Activated CD8-positive, alpha-beta memory T cell treated with anti-CD3 and anti-CD28 coated beads, Interleukin-2, amount 50 U/mL, for 1 hour (primary cell): ENCODE results near the gene ZNF407.

Experiments used
- DNase-seq: peaks from one replicate; pipeline ENCODE4 v3.0.0-alpha.2; 2020; ENCODE audit errors: extremely low read depth

ZNF407 gene

GRCh38 chr18:74669136-74669798 lies 71.6 kb downstream of the ZNF407 start:
- DNase-seq = no peak

GRCh38 chr18:74672371-74672770 lies 74.7 kb downstream of the ZNF407 start:
- DNase-seq = no peak

DNA sequence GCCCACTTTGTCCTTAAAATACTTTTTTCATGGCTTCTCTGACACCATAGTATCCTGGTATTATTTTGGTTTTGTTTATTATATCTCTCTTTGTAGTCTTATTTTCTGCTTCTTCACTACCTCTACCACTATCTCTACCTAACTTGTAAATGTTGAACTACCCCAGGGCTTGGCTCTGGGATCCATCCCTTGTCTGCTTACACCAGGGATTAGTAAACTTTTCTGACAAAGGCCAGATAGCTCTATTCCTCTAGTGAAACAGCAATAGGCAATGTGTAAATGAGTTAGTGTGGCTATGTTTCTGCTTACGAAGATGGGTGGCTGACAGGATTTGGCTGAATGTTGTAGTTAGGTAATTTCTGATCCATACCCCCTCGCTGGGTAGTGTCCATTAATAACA lies 76.8 kb downstream of the ZNF407 start:
- no peak for DNase-seq

DNA sequence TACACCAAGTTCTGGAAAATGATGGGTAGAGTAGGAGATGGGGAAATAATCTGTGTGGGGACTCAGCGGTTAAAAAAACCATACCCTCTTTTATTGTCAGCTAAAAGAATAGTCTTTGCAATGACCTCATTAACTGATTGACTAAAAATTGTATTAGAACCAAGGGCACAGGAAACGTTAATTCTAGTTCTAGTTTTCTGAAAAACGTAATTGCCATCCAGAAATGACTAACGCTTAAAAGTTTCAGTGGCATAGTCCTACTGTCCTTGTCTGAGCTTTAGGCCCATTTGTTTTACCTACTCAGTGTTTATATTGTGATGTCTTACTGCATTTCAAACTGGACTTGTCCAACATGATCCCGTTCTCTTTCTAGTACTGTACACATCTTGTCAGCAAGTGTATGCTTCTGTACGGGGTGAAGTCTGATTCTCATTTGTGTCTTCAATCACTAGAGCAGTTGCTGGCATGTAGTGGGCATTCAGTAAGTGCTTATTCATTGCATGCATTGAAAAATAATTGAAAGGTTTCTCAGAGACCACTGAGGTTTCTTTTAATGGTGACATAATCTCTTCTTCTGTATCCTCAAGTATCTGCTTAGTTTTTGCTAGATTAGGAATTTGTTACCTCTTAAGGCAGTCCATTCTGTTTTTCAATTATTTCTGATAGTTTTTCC lies 81.5 kb downstream of the ZNF407 start:
- DNase-seq = no peak

GRCh38 chr18:74679679-74680076 lies 82.0 kb downstream of the ZNF407 start:
- DNase-seq = no peak

GRCh38 chr18:74682141-74682990 lies 84.7 kb downstream of the ZNF407 start:
- no peak for DNase-seq

DNA sequence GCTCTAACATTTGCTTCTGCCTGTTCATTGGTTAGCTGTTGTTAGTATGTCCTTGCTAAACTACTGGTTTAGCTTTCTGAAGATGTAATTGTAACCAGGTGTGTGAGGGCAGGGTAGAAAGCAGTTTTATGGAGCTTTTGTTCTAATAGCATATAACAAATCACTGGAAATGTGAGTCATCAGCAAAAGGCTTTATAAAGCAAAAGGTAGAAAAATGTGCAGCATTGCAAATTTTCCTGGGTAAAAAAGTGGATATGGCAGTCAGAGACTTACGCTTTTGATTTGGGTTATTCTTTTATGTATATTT lies 85.3 kb downstream of the ZNF407 start:
- DNase-seq = no peak

GRCh38 chr18:74683573-74683972 lies 85.9 kb downstream of the ZNF407 start:
- DNase-seq = no peak

DNA sequence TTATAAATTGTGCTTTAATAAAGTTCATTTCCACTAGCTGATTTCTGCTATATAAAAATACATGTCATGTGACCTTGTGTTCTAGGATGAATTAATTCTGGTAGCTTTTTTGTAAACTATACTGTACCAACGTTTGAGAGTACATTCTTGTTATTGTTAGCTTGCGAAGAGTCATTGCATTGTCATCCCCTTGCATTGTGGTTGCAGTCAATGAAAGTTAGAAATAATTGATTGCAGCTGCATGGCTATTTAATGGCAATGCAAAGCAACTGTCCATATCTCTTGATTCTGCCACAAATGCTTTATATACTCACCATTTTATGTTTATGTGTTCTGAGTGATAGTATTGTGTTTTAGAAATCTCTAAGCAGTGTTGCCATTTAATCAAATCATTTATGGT lies 91.6 kb downstream of the ZNF407 start:
- DNase-seq = no peak

DNA sequence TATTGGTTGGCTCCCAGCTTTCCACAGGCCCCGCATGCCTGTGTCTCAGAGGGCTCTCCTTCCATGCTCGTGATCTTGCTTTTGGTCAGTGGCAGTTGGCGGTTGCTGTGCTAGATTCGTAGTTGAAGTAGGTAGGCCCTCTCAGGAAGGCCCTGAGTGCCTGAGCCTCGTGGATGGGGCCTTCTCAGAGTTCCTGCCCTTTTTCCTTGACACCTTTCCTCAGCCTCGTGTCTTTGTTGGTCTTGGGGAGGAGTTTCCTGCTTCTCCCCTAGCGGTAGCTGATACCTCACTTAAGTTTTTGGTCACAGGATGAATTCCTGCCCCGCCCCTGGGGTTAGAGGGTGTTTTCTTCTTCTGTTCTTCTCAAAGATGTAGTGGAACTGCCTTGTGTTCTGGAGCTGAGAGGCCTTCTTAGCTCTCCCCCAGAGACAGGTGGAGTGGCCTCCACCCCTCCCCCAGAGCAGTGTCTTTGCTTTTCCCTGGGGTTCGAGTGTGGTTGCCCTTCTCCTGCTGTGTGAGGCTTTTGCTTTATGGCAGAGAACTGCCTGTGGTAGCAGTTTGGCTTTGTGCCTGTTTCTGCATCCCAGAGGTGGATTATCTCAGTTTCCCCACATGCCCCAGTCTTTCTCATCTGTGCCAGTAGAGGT lies 94.8 kb downstream of the ZNF407 start:
- DNase-seq = no peak

DNA sequence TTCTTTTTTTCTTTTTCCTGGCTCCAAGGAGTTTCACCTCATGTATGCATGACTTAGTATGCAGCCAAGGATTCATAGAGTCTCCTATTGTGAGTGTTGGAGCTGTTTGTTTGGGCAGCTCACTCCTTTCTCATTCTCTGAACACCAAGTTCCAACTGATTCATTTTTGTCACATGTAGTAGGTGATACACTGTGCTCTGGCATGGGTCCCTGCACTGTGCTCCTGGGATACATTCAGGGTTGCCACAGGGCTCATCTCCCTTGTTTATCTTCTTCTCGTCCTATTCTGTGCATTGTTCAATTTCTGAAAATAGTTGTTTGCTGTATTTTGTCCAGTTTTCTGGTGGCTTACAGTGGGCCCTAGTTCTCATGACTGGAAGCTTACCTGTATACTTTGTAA lies 96.8 kb downstream of the ZNF407 start:
- no peak for DNase-seq

DNA sequence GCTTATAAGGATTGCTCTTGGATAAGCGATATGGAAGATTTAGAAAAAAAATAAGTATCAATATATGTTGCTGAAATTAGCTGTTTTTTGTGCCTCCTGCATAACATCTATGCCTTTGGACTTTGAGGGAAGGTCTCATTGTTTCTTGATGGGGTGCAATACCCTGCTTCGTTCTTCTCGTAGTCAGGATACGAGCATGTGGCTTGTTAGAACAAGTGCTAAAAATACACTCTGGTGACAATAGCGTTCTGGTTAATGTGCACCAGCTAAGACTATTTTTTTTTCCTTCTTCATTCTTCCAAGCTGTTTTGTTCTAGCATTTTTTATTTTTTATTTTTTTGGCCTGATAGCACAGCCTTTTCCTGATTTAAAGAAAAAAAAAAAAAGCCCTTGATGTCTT lies 97.5 kb downstream of the ZNF407 start:
- no peak for DNase-seq

DNA sequence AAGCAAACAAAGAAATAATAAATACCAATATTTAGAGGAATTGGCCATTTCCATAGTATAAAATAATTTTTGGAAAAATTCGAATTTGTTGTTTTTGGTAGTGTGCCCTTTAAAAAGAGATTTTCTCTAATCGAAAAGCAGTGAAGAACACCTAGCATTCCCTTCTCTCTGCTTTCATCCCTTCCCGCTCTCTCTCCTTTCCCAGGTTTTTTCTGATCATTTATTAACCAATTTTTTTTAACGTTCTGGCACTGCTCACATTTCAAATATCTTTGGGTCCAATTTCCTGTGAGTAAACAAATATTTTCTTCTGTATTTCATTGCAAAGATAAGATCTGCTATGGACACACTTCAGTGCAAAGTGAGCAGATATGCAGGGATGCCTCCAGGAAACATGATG lies 101.2 kb downstream of the ZNF407 start:
- no peak for DNase-seq

GRCh38 chr18:74699455-74699854 lies 101.8 kb downstream of the ZNF407 start:
- DNase-seq = no peak

GRCh38 chr18:74702950-74703349 lies 105.3 kb downstream of the ZNF407 start:
- no peak for DNase-seq

- no peak for DNase-seq
Measured at GRCh38 chr18:74708169-74708568, 110.5 kb downstream of the ZNF407 start.

DNA sequence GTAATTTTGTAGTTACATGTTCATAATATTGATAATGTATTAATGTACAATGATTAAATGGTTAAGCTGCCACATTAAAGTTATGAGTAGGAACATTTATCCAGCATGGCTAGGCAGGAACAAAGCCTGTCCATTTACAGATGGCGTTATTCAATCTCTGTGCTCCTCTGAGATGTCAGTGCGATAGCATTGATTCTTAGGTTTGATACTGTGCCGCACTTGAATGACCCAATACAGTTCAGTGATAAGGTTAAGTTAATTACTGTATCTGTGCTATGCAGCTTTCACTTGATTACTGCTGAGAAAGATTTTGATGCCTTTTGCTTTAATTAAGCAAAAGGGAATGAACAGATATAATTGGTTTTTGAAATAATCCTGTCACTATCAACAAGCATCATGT lies 111.8 kb downstream of the ZNF407 start:
- no peak for DNase-seq

DNA sequence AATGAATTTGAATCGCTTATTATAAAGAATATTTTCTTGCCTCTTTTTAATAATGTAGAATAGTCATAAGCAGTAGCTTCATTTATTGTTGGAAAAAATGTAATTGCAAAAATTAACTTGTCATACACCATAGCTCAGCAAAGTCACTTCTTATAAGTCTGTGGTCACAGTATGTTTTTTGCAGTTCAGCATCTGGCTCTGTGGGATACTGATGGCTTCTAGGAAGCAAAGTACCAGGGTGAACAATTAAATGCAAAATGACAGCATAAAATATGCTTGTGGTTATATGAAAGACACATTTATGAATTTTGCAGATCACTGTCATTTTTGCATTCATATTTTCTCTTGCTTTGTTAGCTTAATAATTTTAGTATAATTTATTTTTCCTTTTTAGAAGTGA lies 116.5 kb downstream of the ZNF407 start:
- no peak for DNase-seq

- no peak for DNase-seq
Measured at GRCh38 chr18:74714791-74715190, 117.1 kb downstream of the ZNF407 start.

GRCh38 chr18:74715306-74715705 lies 117.6 kb downstream of the ZNF407 start:
- no peak for DNase-seq

DNA sequence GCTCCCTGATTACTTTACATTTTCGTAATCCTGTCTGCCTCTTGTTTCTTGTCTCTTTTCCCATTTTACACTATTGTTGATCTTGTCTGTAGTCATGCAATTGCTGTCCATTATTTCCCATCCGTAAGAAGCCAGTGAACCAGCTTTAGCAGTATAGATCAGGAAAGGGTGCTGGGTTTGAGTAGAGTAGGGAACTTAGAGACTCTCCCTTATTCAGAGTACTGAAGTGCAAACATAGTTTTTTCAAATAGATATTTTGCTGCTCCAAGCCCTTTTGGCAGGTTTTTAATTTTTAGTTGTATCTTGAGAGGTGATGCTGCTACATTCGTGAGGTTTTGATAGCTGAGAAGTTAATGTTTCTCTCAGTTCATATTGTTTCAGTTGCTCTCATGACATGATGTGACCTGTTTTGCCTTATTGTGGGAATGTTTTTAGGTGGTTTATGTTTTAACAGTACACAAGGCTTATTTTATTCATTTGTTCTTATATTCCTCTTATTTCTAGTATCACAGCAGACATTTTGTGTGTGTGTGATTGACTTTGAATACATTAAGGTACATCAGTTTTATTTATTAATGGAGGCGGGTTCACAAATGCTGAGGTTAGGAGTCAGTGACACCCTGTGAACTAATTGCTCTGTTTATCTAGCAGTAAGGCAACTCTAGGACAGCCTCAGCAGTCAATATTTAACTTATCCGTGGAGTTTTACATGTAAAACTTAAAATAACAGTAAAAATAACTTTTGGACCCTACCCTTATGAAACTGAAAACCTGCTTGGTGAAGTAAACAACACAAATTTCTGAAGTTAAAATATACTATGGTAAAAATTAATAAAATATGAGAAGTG lies 118.4 kb downstream of the ZNF407 start:
- DNase-seq = no peak

DNA sequence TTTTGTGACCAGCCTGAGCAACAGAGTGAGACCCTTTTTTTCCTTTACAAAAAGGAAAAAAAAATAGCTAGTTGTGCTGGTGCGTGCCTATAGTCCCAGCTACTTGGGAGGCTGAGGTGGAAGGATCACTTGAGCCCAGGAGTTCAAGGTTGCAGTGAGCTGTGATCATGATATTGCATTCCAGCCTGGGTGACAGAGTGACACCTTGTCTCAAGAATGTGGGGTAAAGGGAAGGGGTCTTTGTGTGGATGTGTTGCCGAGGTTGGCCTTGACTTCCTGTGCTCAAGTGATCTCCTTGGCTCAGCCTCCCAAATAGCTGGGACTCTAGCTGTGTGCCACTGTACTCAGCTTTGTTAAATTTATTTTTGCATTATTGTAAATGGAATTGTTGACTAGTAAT lies 120.6 kb downstream of the ZNF407 start:
- DNase-seq = no peak
